CD14-positive monocyte (primary cell): ENCODE results near the gene EXOC6. TPM values are rescaled to one million over a fixed set of nuclear protein-coding genes. Genes with fewer than 3 reads are reported as not detected.

Experiments
- DNase-seq, 3 donors: peaks; one replicate each; pipeline ENCODE4 v3.0.0-alpha.2; 2011 to 2022
- H2AFZ ChIP-seq: 2 replicates; pipeline ENCODE4 v1.6.0; 2012; ENCODE audit warnings: mild to moderate bottlenecking, low read depth, low read length, inconsistent platforms; ENCODE audit not compliant: insufficient read depth, poor library complexity, severe bottlenecking
- H3K27ac ChIP-seq, 2 donors: 1 replicate in 1 of 2; 2 replicates in 1 of 2; pipeline ENCODE4 v1.5.1; 2012 to 2013; ENCODE audit warnings: low read length in 2 of 2, control low read depth in 1 of 2, inconsistent platforms in 1 of 2, low read depth in 1 of 2, mild to moderate bottlenecking in 1 of 2
- H3K27me3 ChIP-seq, 2 donors: one replicate each; pipeline versions ENCODE4 v1.6.0 to v1.6.1; 2011 to 2013; ENCODE audit warnings: low read length in 2 of 2; ENCODE audit not compliant: control insufficient read depth in 2 of 2, insufficient read depth in 2 of 2
- H3K36me3 ChIP-seq, 2 donors: replicated peaks in 1 of 2; 1 replicate in 1 of 2; 2 replicates in 1 of 2; pipeline versions ENCODE4 v1.5.1 to v1.6.1; 2012 to 2013; ENCODE audit warnings: low read length in 2 of 2, control low read depth in 1 of 2, inconsistent platforms in 1 of 2, mild to moderate bottlenecking in 1 of 2; ENCODE audit not compliant: insufficient read depth in 2 of 2, control insufficient read depth in 1 of 2
- H3K4me1 ChIP-seq, 2 donors: 1 replicate in 1 of 2; 2 replicates in 1 of 2; pipeline versions ENCODE4 v1.5.1 to v1.6.1; 2012 to 2013; ENCODE audit warnings: low read length in 2 of 2, control low read depth in 1 of 2, inconsistent platforms in 1 of 2, mild to moderate bottlenecking in 1 of 2, moderate library complexity in 1 of 2; ENCODE audit not compliant: insufficient read depth in 2 of 2, control insufficient read depth in 1 of 2
- H3K4me2 ChIP-seq: replicated peaks from 2 replicates; pipeline ENCODE3; 2012; ENCODE audit warnings: low read length, moderate library complexity, mild to moderate bottlenecking; ENCODE audit not compliant: poor library complexity, severe bottlenecking; ENCODE audit errors: extremely low read depth
- H3K4me3 ChIP-seq, 3 experiments: fragments of 200-600 bp in 1 of 3; sonication (generic) in 1 of 3; replicated peaks in 1 of 3; 1 replicate in 2 of 3; 2 replicates in 1 of 3; pipeline ENCODE4 v1.5.1; 2011 to 2013; ENCODE audit warnings: low read length in 3 of 3, mild to moderate bottlenecking in 3 of 3, control low read depth in 2 of 3, low read depth in 2 of 3, inconsistent platforms in 1 of 3, moderate library complexity in 1 of 3
- H3K79me2 ChIP-seq: 2 replicates; pipeline ENCODE4 v1.6.0; 2012; ENCODE audit warnings: mild to moderate bottlenecking, control low read depth, inconsistent platforms, low read length, moderate library complexity; ENCODE audit not compliant: insufficient read depth
- H3K9ac ChIP-seq: 2 replicates; pipeline ENCODE4 v1.6.0; 2017; ENCODE audit warnings: low read length, mild to moderate bottlenecking; ENCODE audit not compliant: insufficient read depth, poor library complexity, severe bottlenecking
- H3K9me3 ChIP-seq, 2 donors: replicated peaks in 1 of 2; 1 replicate in 1 of 2; 2 replicates in 1 of 2; pipeline versions ENCODE4 v1.5.1 to v1.6.1; 2012 to 2013; ENCODE audit warnings: low read length in 2 of 2, control low read depth in 1 of 2; ENCODE audit not compliant: control insufficient read depth in 1 of 2, insufficient read depth in 1 of 2
- H4K20me1 ChIP-seq: 2 replicates; pipeline ENCODE4 v1.6.0; 2012; ENCODE audit warnings: mild to moderate bottlenecking, low read length, control low read depth, moderate library complexity; ENCODE audit not compliant: insufficient read depth
- H3K27ac Mint-ChIP-seq, 7 donors: one replicate each; pipeline ENCODE4 v1.8.0; 2020; ENCODE audit warnings: mild to moderate bottlenecking in 7 of 7, mixed read lengths in 7 of 7, moderate library complexity in 6 of 7, inconsistent platforms in 2 of 7
- H3K27me3 Mint-ChIP-seq, 3 donors: one replicate each; pipeline ENCODE4 v1.8.0; 2021 to 2022; ENCODE audit warnings: low read depth in 3 of 3, mild to moderate bottlenecking in 3 of 3, mixed read lengths in 3 of 3, moderate library complexity in 3 of 3, inconsistent platforms in 1 of 3
- H3K36me3 Mint-ChIP-seq, 2 donors: one replicate each; pipeline ENCODE4 v1.8.0; 2020; ENCODE audit warnings: mixed read lengths in 2 of 2, inconsistent platforms in 1 of 2, mild to moderate bottlenecking in 1 of 2
- H3K4me1 Mint-ChIP-seq: one replicate; pipeline ENCODE4 v1.8.0; 2020; ENCODE audit warnings: mild to moderate bottlenecking, mixed read lengths
- H3K4me3 Mint-ChIP-seq, 2 donors: one replicate each; pipeline ENCODE4 v1.8.0; 2020; ENCODE audit warnings: mild to moderate bottlenecking in 2 of 2, mixed read lengths in 2 of 2, moderate library complexity in 1 of 2
- H3K9me3 Mint-ChIP-seq, 7 donors: one replicate each; pipeline ENCODE4 v1.8.0; 2020 to 2022; ENCODE audit warnings: mixed read lengths in 7 of 7, mild to moderate bottlenecking in 6 of 7, moderate library complexity in 6 of 7, inconsistent platforms in 2 of 7
- WGBS: methylation state at CpG from one replicate; pipeline ENCODE4 v1.1.5; 2013; ENCODE audit warnings: missing lambda C conversion rate; ENCODE audit not compliant: insufficient coverage; 5-methylcytosine and 5-hydroxymethylcytosine counted together
- intact Hi-C, 2 donors: fragments of 100-400 bp; cut with micrococcal nuclease; formaldehyde crosslinking; loops; one replicate each; pipeline versions ENCODE4 v1.15.0 to v1.15.1; 2023
- polyA plus RNA-seq, 3 donors: library from polyadenylated mRNA; depleted of rRNA in 1 of 3; unstranded in 2 of 3; stranded (reverse) in 1 of 3; fragments of 300-500 nt in 2 of 3; fragments of >200 nt in 1 of 3; fragmentation: Illumina TruSeq in 2 of 3; gene quantifications; 1 replicate in 2 of 3; 2 replicates in 1 of 3; pipeline ENCODE4 v1.2.3, GENCODE V29; 2012 to 2021
- TF ChIP-seq, protein P1 (sequence below): fragments of 200-600 bp; IDR thresholded peaks from one replicate; pipeline ENCODE4 v1.8.0; 2022; ENCODE audit warnings: antibody characterized with exemption, mild to moderate bottlenecking

EXOC6 gene
- polyA plus RNA-seq, 3 donors, result 7.5 to 9.6 (median 8.3) TPM

DNA sequence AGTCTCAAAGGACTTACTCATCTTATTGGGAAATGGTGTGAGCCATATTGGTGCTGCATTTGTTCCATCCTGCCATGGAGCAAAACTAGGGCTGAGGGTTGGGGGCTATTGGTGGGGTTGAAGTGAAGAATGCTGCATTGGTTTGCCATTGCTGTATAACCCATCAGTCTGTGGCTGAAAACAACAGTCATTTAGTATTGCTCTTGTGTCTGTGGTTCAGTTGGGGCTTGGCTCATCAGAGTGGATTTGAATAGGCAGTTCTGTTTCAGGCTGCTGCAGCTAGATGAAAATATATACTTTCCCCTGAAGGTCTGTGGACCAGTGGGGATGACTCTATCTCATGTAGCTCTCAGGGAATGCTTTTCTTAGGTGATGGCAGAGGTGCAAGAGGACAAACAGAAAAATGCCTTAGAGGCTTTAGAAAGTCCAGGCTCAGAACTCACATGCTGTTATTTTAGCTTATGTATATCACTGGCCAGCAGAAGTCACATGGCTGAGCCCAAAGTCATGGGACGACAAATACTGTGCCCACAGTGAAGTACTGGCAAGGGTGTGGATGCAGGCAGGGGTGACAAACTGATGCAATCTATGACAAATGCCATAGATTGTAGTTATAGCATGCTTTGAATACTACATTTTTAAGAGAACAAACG, 15.2 kb upstream of the EXOC6 start:
- TF ChIP-seq, protein P1, sequence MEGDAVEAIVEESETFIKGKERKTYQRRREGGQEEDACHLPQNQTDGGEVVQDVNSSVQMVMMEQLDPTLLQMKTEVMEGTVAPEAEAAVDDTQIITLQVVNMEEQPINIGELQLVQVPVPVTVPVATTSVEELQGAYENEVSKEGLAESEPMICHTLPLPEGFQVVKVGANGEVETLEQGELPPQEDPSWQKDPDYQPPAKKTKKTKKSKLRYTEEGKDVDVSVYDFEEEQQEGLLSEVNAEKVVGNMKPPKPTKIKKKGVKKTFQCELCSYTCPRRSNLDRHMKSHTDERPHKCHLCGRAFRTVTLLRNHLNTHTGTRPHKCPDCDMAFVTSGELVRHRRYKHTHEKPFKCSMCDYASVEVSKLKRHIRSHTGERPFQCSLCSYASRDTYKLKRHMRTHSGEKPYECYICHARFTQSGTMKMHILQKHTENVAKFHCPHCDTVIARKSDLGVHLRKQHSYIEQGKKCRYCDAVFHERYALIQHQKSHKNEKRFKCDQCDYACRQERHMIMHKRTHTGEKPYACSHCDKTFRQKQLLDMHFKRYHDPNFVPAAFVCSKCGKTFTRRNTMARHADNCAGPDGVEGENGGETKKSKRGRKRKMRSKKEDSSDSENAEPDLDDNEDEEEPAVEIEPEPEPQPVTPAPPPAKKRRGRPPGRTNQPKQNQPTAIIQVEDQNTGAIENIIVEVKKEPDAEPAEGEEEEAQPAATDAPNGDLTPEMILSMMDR, result no peak
- Histone ChIP-seq H3K27me3 (no peaks in the 10 kb centered on the region), H4K20me1 (no peaks in the 10 kb centered on the region), H3K9ac (no peak overlapping the region), H3K36me3 (no peaks in the 10 kb centered on the region), H3K4me3 (no peak overlapping the region), H2AFZ (no peak overlapping the region), H3K79me2 (peaks cover 4% of the 10 kb centered on the region), H3K9me3 (no peaks in the 10 kb centered on the region), H3K27ac (no peak overlapping the region), H3K4me1 (peaks cover 6 to 14% of the 10 kb centered on the region in 2 donors), H3K4me2 (no peak overlapping the region)
- Mint-ChIP-seq H3K36me3 (peaks cover 4 to 8% of the 10 kb centered on the region in 2 donors), H3K4me3 (no peak overlapping the region), H3K27me3 (peaks cover 2 to 3% (median 3%) of the 10 kb centered on the region in 3 donors), H3K4me1 (peaks cover 29% of the 10 kb centered on the region), H3K9me3 (peaks cover 0 to 2% (median 0%) of the 10 kb centered on the region in 7 donors), H3K27ac (no peak overlapping the region)
- intact Hi-C loops, result no loop called here
- DNase-seq, result no peak
- WGBS, result no CpG with 5 or more reads among the region's 2 CpGs

GRCh38 chr10:92834331-92834730, 14.0 kb upstream of the EXOC6 start:
- Histone ChIP-seq H3K9me3 (no peaks in the 10 kb centered on the region), H3K4me3 (no peak overlapping the region), H3K27ac (no peak overlapping the region), H3K27me3 (no peaks in the 10 kb centered on the region), H2AFZ (no peak overlapping the region), H3K36me3 (no peaks in the 10 kb centered on the region), H3K79me2 (peaks cover 4% of the 10 kb centered on the region), H3K9ac (no peak overlapping the region), H3K4me1 (peaks cover 6 to 14% of the 10 kb centered on the region in 2 donors), H3K4me2 (no peak overlapping the region), H4K20me1 (no peaks in the 10 kb centered on the region)
- H3K9me3 Mint-ChIP-seq, result peaks cover 0 to under 1% (median 0%) of the 10 kb centered on the region in 7 donors
- no peak for DNase-seq
- peaks cover 4 to 9% of the 10 kb centered on the region in 2 donors for H3K36me3 Mint-ChIP-seq
- no CpG with 5 or more reads among the region's 3 CpGs for WGBS
- TF ChIP-seq, protein P1, result no peak
- peaks cover 33% of the 10 kb centered on the region for H3K4me1 Mint-ChIP-seq
- no peak overlapping the region for H3K4me3 Mint-ChIP-seq
- peaks cover 0 to 3% (median 3%) of the 10 kb centered on the region in 3 donors for H3K27me3 Mint-ChIP-seq
- intact Hi-C loops, result no loop called here
- no peak overlapping the region for H3K27ac Mint-ChIP-seq
